GM19025 (cell line): ENCODE data around the gene OR56A3.

ENCODE experiments used
- ATAC-seq: cut with Tn5 transposase; IDR thresholded peaks from one replicate; pipeline ENCODE4 v1.9.1; 2021; ENCODE audit warnings: mild to moderate bottlenecking, low read depth, moderate library complexity; ENCODE audit not compliant: unreplicated experiment

Gene OR56A3

DNA sequence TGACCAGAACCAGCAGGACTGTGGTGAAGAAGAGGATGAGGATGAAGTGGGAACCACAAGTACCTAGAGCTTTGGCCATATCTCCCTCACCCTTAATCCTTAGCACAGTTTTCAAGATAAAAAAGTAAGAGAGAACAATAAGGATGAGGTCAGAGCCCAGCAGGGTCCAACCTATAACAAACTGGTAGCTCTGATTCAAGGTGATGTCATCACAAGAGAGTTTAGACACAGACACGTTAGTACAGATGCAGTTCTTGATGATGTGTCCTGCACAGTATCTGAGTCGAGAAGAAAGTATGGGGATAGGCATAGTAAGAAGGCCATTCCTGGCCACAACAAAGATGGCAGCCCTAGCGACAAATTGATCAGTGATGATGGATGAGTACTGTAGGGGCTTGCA lies 25.7 kb downstream of the OR56A3 start:
- no peak for ATAC-seq

DNA sequence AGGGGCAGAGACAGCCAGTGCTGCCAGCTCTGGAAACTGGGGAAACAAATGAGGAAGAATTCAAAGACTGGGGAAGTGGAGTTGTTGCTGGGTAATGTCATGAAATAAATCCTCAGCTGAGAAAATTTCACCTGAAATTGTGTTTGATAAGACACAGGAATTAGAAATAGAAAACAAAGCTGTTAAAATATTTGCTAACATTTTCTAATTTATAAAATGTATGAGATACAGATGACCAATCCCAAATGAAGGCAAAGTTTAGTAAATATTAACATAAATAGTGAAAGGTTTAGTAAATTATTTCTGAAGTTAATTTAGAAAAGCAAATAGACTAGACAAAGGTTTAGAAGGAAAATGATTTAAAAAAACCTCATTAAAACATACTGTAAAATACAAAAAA lies 26.3 kb downstream of the OR56A3 start, which contains the start of gene OR56A5:
TSS of gene OR56A5 (minus strand) at position 101 of the 400 bp plus-strand sequence. CDS start at position 101, 0 bp downstream.
- no peak for ATAC-seq

DNA sequence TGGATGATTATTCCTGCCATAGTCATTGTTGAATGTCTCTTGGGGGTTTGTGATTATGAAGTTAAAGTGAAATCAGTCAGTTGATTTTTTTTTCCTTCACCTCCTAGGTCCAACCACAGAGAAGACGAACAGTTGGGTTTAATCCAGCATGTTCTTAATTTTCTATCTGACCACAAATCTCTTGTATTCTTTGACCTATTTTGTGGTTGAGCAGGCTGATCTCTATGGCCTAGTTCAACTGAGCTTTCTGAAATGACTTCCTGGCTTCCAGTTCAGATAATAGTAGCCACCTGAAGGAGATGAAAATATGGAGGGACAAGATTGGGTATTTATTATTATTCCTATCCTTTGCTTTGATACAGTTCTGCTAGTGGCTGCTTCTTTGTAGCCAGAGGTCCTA lies 31.5 kb downstream of the OR56A3 start:
- no peak for ATAC-seq

DNA sequence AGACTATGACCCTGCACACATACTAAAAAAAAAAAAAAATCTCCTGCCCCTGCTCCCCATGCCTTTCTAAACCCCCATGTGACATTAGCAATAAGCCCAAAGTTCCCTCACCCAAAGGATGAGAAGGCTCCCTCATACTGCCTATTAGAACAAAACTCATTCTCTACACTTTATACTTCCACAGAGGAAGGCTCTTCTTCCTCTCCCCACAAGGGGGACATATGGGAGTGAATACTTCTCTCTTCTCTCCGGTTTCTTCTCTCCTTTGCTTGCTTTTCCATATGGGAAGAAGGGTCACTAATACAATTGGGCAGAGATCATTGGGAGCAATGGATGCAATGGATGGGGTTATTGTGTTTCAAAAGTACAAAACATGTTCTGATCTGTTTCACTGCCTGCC lies 41.4 kb downstream of the OR56A3 start:
- ATAC-seq, result no peak

DNA sequence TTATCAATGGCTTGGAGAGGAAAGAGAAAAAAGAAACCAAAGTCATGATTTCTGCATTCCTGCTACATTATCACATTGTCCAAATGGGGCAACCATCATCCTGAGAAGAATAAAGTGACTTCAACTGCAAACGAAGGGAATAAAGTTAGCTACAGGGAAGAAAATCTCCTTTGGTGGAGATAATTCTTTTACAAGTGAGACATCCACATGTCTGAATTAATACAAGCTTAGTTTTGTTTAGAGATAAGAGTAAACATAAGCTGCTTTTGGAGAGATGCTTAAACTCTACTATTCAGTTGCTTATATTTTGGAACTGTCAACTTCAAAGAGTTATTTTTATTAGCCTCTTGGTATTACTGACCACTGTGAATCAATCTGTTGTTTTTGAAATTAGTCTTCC lies 44.8 kb downstream of the OR56A3 start, which contains the start of gene OR52L1:
TSS of gene OR52L1 (minus strand) at position 101 of the 400 bp plus-strand sequence. CDS start at position 46, 55 bp downstream.
- ATAC-seq, result no peak

DNA sequence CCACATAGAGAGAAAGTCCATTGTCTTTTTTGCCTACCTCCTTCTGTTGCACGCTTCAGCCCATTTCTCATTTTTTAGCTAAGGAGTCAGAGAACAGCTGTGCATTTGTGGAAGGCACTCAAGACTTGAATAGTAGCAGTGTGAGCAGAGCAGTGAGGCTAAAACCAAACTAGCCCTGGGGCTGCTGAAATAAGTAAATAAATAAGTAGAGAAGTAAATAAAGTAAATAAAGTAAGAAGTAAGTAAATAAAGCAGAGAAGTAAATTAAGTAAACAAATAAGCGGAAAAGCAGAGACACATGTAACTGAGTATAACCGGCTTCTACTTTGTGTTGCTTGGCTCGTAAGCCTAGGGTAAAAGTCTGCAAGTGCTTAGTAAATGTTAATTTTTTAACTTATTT lies 47.2 kb downstream of the OR56A3 start:
- no peak for ATAC-seq

DNA sequence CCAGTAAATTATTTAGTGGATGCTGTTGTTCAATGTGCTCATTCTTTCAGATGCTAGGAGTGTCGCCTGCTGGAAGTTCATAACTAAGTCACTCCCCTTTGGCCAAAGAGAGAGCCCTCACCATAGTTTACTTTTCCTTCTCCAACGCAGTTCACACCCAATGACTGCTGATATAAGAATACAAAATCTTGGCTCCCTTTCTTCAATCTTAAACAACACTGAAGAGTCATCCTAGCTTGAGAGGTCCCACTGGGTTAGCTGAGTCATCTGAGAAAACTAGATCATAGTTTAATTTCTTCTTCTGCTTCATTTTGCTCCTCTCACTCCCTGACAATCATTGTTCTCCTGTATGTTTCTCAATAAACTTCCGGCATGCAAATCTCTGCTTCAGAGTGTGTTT lies 50.1 kb downstream of the OR56A3 start:
- no peak for ATAC-seq

DNA sequence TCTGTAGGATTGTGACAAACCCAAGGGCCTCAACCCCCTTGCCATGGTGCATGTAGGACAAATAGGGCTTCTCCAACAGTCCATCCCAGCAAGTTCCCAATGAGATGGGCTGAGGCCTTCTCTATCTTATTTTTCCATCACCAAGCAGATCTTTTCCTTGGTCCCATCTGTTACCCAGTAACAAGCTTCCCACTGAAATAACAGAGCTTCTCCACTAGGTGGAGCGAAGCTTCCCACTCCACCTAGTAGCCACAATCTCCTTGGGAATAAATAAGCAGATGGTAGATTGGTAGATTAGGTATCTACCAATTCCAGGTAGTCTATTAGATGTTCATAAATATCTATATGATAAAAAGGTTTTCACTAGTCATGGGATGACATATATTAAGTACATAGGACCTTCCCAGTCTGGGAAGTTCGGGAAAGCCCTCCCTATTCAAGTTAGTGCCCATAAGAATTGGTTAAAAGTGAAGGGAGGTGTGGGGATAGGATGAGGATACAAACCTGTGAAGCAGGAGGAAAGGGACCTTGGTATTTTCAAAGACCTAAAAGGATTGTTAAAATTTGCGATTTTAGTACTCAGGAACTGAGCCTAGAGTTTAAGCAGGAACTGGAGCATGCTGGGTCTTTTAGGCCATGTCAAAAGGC lies 50.7 kb downstream of the OR56A3 start:
- ATAC-seq, result no peak

DNA sequence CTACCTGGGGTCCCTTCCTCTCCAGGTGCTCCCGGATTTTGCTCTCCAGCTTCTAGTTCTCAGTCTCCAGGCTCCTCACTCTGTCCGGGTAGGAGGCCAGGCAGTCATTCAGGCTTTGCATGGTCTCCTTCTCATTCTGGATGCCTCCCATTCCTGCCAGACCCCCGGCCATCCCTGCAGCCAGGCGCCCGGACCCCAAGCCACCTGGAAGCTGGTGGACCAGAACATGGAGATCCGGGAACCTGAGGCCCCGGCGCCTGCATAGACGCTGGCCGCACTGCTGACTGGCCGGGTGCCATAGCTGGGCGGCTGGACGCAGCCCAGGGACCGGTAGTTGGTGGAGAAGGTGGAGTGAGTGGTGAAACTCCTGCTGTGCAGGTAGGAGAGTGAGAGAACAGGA lies 52.7 kb downstream of the OR56A3 start:
- ATAC-seq, result no peak
